Mucosa of rectum (tissue), 2 donors: Measurements from ENCODE around the gene EVX1.

ENCODE experiments used
- H3K27ac ChIP-seq, 2 donors: one replicate each; pipeline ENCODE4 v1.7.0; 2013; ENCODE audit warnings: inconsistent platforms in 2 of 2, low read depth in 2 of 2, low read length in 2 of 2
- H3K27me3 ChIP-seq, 2 donors: one replicate each; pipeline ENCODE4 v1.7.0; 2013; ENCODE audit warnings: low read length in 2 of 2; ENCODE audit not compliant: control insufficient read depth in 2 of 2, insufficient read depth in 2 of 2
- H3K36me3 ChIP-seq, 2 donors: one replicate each; pipeline ENCODE4 v1.7.0; 2013; ENCODE audit warnings: low read length in 2 of 2; ENCODE audit not compliant: control insufficient read depth in 2 of 2, insufficient read depth in 2 of 2
- H3K4me1 ChIP-seq, 2 donors: one replicate each; pipeline ENCODE4 v1.7.0; 2013; ENCODE audit warnings: low read length in 2 of 2, mild to moderate bottlenecking in 1 of 2; ENCODE audit not compliant: control insufficient read depth in 2 of 2, insufficient read depth in 2 of 2
- H3K4me3 ChIP-seq, 2 donors: one replicate each; pipeline ENCODE4 v1.7.0; 2013; ENCODE audit warnings: low read length in 2 of 2
- H3K9ac ChIP-seq, 2 donors: one replicate each; pipeline ENCODE4 v1.7.0; 2013; ENCODE audit warnings: low read length in 2 of 2, low read depth in 1 of 2, mild to moderate bottlenecking in 1 of 2
- H3K9me3 ChIP-seq, 2 donors: one replicate each; pipeline ENCODE4 v1.7.0; 2013; ENCODE audit warnings: low read length in 2 of 2; ENCODE audit not compliant: control insufficient read depth in 2 of 2
- donor health status: healthy.
- donor health status: Normal muscosa, but diverticular disease.

Gene EVX1

GRCh38 chr7:27243340-27244163 lies 950 bp downstream of the EVX1 start:
- H3K27ac ChIP-seq: no peak overlapping the region
- peak overlapping the region in 1 of 2 donors; percentile 20 for H3K9ac ChIP-seq
- H3K4me1 ChIP-seq: peaks cover 31% of the 10 kb centered on the region in 2 donors
- H3K9me3 ChIP-seq: no peaks in the 10 kb centered on the region
- peaks cover 82 to 89% of the 10 kb centered on the region in 2 donors for H3K27me3 ChIP-seq
- peak overlapping the region; percentile 53 to 56 for H3K4me3 ChIP-seq
- no peaks in the 10 kb centered on the region for H3K36me3 ChIP-seq

GRCh38 chr7:27244488-27245123 lies 2.0 kb downstream of the EVX1 start:
- Histone ChIP-seq H3K9me3 (no peaks in the 10 kb centered on the region), H3K27me3 (peaks cover 85 to 88% of the 10 kb centered on the region in 2 donors), H3K36me3 (no peaks in the 10 kb centered on the region), H3K4me1 (peaks cover 31% of the 10 kb centered on the region in 2 donors), H3K27ac (no peak overlapping the region), H3K4me3 (no peak overlapping the region), H3K9ac (no peak overlapping the region)

GRCh38 chr7:27245124-27245797 lies 2.7 kb downstream of the EVX1 start:
- peaks cover 31% of the 10 kb centered on the region in 2 donors for H3K4me1 ChIP-seq
- H3K4me3 ChIP-seq: peak overlapping the region; percentile 20
- no peaks in the 10 kb centered on the region for H3K9me3 ChIP-seq
- H3K36me3 ChIP-seq: no peaks in the 10 kb centered on the region
- H3K27ac ChIP-seq: no peak overlapping the region
- H3K9ac ChIP-seq: no peak overlapping the region
- H3K27me3 ChIP-seq: peaks cover 80 to 85% of the 10 kb centered on the region in 2 donors

GRCh38 chr7:27245798-27246691 lies 3.4 kb downstream of the EVX1 start:
- Histone ChIP-seq H3K4me3 (peak overlapping the region; percentile 20), H3K9ac (no peak overlapping the region), H3K36me3 (no peaks in the 10 kb centered on the region), H3K27me3 (peaks cover 72 to 83% of the 10 kb centered on the region in 2 donors), H3K27ac (no peak overlapping the region), H3K4me1 (peaks cover 31% of the 10 kb centered on the region in 2 donors), H3K9me3 (no peaks in the 10 kb centered on the region)

GRCh38 chr7:27247000-27247399 lies 4.4 kb downstream of the EVX1 start:
- H3K27me3 ChIP-seq: peaks cover 71 to 82% of the 10 kb centered on the region in 2 donors
- H3K9ac ChIP-seq: no peak overlapping the region
- H3K27ac ChIP-seq: no peak overlapping the region
- no peaks in the 10 kb centered on the region for H3K9me3 ChIP-seq
- no peak overlapping the region for H3K4me3 ChIP-seq
- H3K36me3 ChIP-seq: no peaks in the 10 kb centered on the region
- peaks cover 31% of the 10 kb centered on the region in 2 donors for H3K4me1 ChIP-seq

GRCh38 chr7:27247452-27248426 lies 5.1 kb downstream of the EVX1 start:
- Histone ChIP-seq H3K27me3 (peaks cover 66 to 82% of the 10 kb centered on the region in 2 donors), H3K9me3 (no peaks in the 10 kb centered on the region), H3K27ac (no peak overlapping the region), H3K4me3 (no peak overlapping the region), H3K9ac (no peak overlapping the region), H3K36me3 (no peaks in the 10 kb centered on the region), H3K4me1 (peaks cover 25 to 27% of the 10 kb centered on the region in 2 donors)

GRCh38 chr7:27248427-27248806 lies 5.8 kb downstream of the EVX1 start:
- H3K9ac ChIP-seq: no peak overlapping the region
- H3K27me3 ChIP-seq: peaks cover 69 to 81% of the 10 kb centered on the region in 2 donors
- H3K4me1 ChIP-seq: peaks cover 20% of the 10 kb centered on the region in 2 donors
- no peaks in the 10 kb centered on the region for H3K9me3 ChIP-seq
- no peaks in the 10 kb centered on the region for H3K36me3 ChIP-seq
- no peak overlapping the region for H3K27ac ChIP-seq
- H3K4me3 ChIP-seq: no peak overlapping the region

GRCh38 chr7:27248911-27249723 lies 6.5 kb downstream of the EVX1 start:
- H3K36me3 ChIP-seq: no peaks in the 10 kb centered on the region
- H3K27ac ChIP-seq: no peak overlapping the region
- H3K9ac ChIP-seq: no peak overlapping the region
- H3K27me3 ChIP-seq: peaks cover 64 to 74% of the 10 kb centered on the region in 2 donors
- H3K4me3 ChIP-seq: no peak overlapping the region
- peaks cover 13% of the 10 kb centered on the region in 2 donors for H3K4me1 ChIP-seq
- no peaks in the 10 kb centered on the region for H3K9me3 ChIP-seq
